ENCODE measurements around the gene AOPEP.

Gene AOPEP

DNA sequence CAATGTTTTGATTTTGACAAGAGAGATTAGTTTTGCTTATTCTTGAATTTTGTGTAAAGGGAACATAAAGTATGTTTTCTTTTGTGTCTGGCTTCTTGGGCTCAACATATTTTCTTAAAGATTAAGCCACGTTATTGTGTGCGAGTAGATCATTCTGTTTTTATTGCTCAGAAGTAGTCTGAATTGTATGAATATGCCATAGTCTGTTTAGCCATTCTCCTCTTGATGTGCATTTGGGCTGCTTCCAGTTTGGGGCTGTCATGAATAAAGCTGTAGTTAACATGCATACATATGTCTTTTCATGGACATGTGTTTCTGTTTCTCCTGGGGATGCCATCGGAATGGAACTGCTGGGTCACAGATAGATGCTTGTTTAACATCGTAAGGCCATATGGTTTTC is 392.1 kb downstream of the AOPEP start:
- TF ChIP-seq, protein P1, sequence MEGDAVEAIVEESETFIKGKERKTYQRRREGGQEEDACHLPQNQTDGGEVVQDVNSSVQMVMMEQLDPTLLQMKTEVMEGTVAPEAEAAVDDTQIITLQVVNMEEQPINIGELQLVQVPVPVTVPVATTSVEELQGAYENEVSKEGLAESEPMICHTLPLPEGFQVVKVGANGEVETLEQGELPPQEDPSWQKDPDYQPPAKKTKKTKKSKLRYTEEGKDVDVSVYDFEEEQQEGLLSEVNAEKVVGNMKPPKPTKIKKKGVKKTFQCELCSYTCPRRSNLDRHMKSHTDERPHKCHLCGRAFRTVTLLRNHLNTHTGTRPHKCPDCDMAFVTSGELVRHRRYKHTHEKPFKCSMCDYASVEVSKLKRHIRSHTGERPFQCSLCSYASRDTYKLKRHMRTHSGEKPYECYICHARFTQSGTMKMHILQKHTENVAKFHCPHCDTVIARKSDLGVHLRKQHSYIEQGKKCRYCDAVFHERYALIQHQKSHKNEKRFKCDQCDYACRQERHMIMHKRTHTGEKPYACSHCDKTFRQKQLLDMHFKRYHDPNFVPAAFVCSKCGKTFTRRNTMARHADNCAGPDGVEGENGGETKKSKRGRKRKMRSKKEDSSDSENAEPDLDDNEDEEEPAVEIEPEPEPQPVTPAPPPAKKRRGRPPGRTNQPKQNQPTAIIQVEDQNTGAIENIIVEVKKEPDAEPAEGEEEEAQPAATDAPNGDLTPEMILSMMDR (IDR thresholded peaks at IDR 0.05; ENCODE audit: insufficient read depth, low read length, poor library complexity, severe bottlenecking) = no peak
- TF ChIP-seq EZH2phosphoT487 (conservative IDR thresholded peaks at IDR 0.05; ENCODE audit: low read length) = no peak
- Histone ChIP-seq H3K27ac (ENCODE audit: low read depth, low read length) (no peak overlapping the region), H3K27me3 (ENCODE audit: low read length) (no peaks in the 10 kb centered on the region), H3K9me3 (ENCODE audit: insufficient read depth, low read length) (no peaks in the 10 kb centered on the region), H3K79me2 (ENCODE audit: insufficient read depth, low read length) (no peaks in the 10 kb centered on the region), H3K9ac (ENCODE audit: low read length) (no peak overlapping the region), H2AFZ (ENCODE audit: low read depth, low read length, severe bottlenecking) (no peak overlapping the region), H3K36me3 (ENCODE audit: low read length) (no peaks in the 10 kb centered on the region), H3K9me2 (replicated peaks; ENCODE audit: insufficient read depth, low read length) (no peaks in the 10 kb centered on the region), H3K4me3 (ENCODE audit: insufficient read depth, low read length, poor library complexity, severe bottlenecking) (no peak overlapping the region), H3K4me2 (ENCODE audit: low read depth, low read length, poor library complexity, severe bottlenecking) (no peak overlapping the region), H4K20me1 (ENCODE audit: low read depth, low read length) (no peaks in the 10 kb centered on the region), H3F3A (ENCODE audit: insufficient read depth) (no peaks in the 10 kb centered on the region)

DNA sequence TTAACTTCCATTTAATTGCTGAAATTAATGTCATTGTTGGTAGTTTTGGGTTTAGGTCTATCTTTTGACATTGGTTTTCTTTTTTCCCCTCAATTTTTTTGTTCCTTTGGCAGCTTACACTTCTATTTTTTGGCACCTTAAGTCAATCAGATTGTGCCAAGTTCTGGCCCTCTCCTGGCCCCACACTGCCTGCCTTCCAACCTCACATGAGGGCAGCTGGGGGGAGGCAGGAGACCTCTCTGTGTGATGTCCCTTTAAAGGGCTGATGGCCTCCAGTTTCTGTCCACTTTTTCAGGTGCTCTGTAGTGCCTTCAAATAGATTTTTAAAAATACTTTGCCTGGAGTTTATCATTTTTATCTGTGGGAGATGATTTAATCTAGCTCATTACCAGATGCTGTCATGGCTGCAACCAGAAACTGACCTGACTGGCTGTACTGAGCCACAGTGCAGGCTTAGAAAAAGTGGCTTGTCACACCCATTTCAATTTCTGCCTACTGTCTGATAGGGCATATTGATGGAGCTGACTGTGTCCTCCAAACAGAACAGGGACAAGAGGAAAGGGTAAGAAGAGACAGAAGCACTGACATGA is 394.4 kb downstream of the AOPEP start:
- Histone ChIP-seq H3K27me3 (ENCODE audit: low read length) (no peaks in the 10 kb centered on the region), H3F3A (ENCODE audit: insufficient read depth) (no peaks in the 10 kb centered on the region), H3K27ac (ENCODE audit: low read depth, low read length) (no peak overlapping the region), H3K4me3 (ENCODE audit: insufficient read depth, low read length, poor library complexity, severe bottlenecking) (no peak overlapping the region), H3K4me2 (ENCODE audit: low read depth, low read length, poor library complexity, severe bottlenecking) (no peak overlapping the region), H4K20me1 (ENCODE audit: low read depth, low read length) (no peaks in the 10 kb centered on the region), H2AFZ (ENCODE audit: low read depth, low read length, severe bottlenecking) (no peak overlapping the region), H3K9me2 (replicated peaks; ENCODE audit: insufficient read depth, low read length) (no peaks in the 10 kb centered on the region), H3K79me2 (ENCODE audit: insufficient read depth, low read length) (no peaks in the 10 kb centered on the region), H3K36me3 (ENCODE audit: low read length) (no peaks in the 10 kb centered on the region), H3K9me3 (ENCODE audit: insufficient read depth, low read length) (no peaks in the 10 kb centered on the region), H3K9ac (ENCODE audit: low read length) (no peak overlapping the region)
- TF ChIP-seq EZH2phosphoT487 (conservative IDR thresholded peaks at IDR 0.05; ENCODE audit: low read length) = no peak
- TF ChIP-seq, protein P1 (IDR thresholded peaks at IDR 0.05; ENCODE audit: insufficient read depth, low read length, poor library complexity, severe bottlenecking) = no peak

DNA sequence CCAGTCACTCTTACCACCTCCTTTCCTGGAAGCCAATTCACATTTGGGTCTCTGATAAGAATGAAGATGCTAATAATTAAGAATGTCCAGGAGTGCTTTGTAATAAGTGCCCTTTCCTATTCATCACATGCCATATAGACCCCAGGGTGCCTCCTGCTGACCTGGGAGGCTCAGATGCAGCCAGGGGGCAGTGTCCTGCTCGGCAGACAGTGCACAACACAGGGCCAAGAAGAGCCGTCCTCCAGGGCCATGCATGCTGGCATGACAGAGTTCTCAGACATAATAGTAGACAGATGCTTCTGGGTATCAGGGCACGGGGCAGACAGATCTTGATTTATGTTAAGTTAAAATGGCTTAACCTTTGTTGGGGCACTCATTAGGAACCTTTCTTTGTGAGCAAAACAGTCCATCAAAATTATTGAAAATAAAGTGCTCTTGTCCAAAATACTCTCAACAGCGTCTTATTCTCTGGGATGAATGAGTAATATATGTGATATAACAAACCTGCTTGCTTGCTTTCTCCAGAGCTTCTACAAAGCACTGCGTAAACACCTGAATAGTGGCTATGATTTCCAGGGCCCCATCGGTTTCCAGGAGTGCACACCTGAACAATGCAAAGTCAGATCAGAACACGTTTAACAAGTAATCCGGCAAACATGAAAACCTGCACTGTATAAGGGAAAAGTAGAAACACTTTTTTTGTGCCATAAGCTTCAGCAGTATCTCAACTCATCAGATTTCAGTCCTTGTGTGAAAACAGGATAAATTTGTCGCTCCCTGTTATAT is 398.3 kb downstream of the AOPEP start:
- no peak overlapping the region for H3K9ac ChIP-seq (ENCODE audit: low read length)
- H2AFZ ChIP-seq (ENCODE audit: low read depth, low read length, severe bottlenecking) = no peak overlapping the region
- no peaks in the 10 kb centered on the region for H3K9me3 ChIP-seq (ENCODE audit: insufficient read depth, low read length)
- no peaks in the 10 kb centered on the region for H3K9me2 ChIP-seq (replicated peaks; ENCODE audit: insufficient read depth, low read length)
- no peak overlapping the region for H3K4me2 ChIP-seq (ENCODE audit: low read depth, low read length, poor library complexity, severe bottlenecking)
- no peaks in the 10 kb centered on the region for H3K27me3 ChIP-seq (ENCODE audit: low read length)
- no peaks in the 10 kb centered on the region for H3K79me2 ChIP-seq (ENCODE audit: insufficient read depth, low read length)
- TF ChIP-seq, protein P1 (IDR thresholded peaks at IDR 0.05; ENCODE audit: insufficient read depth, low read length, poor library complexity, severe bottlenecking) = peak; percentile 17
- TF ChIP-seq EZH2phosphoT487 (conservative IDR thresholded peaks at IDR 0.05; ENCODE audit: low read length) = no peak
- H4K20me1 ChIP-seq (ENCODE audit: low read depth, low read length) = no peaks in the 10 kb centered on the region
- no peaks in the 10 kb centered on the region for H3F3A ChIP-seq (ENCODE audit: insufficient read depth)
- no peak overlapping the region for H3K4me3 ChIP-seq (ENCODE audit: insufficient read depth, low read length, poor library complexity, severe bottlenecking)
- H3K36me3 ChIP-seq (ENCODE audit: low read length) = no peaks in the 10 kb centered on the region
- no peak overlapping the region for H3K27ac ChIP-seq (ENCODE audit: low read depth, low read length)

Measured in SU-DHL-6 (cell line).